GM23248 (cell line): ENCODE measurements around the gene TAB3. TPM values are rescaled to one million over a fixed set of nuclear protein-coding genes. Genes with fewer than 3 reads are reported as not detected.

Experiments
- DNase-seq: peaks from one replicate; pipeline ENCODE4 v3.0.0-alpha.2; 2015
- H2AFZ ChIP-seq: fragments of 200-600 bp; sonication (generic); 2 replicates; pipeline ENCODE4 v1.6.1; 2016; ENCODE audit warnings: antibody characterized with exemption
- H3F3A ChIP-seq: fragments of 200-600 bp; sonication (generic); 2 replicates; pipeline ENCODE4 v1.6.1; 2016; ENCODE audit warnings: mild to moderate bottlenecking, antibody characterized with exemption, mixed run types; ENCODE audit not compliant: insufficient read depth
- H3K27ac ChIP-seq: fragments of 200-600 bp; sonication (generic); 2 replicates; pipeline ENCODE4 v1.5.1; 2016; ENCODE audit warnings: mild to moderate bottlenecking
- H3K27me3 ChIP-seq: fragments of 200-600 bp; sonication (generic); replicated peaks from 2 replicates; pipeline ENCODE4 v1.6.1; 2016; ENCODE audit warnings: mild to moderate bottlenecking; ENCODE audit not compliant: insufficient read depth
- H3K36me3 ChIP-seq: fragments of 200-600 bp; sonication (generic); 2 replicates; pipeline ENCODE4 v1.6.1; 2016; ENCODE audit warnings: low read depth, mild to moderate bottlenecking
- H3K4me1 ChIP-seq: fragments of 200-600 bp; sonication (generic); 2 replicates; pipeline ENCODE4 v1.6.1; 2016; ENCODE audit warnings: mild to moderate bottlenecking; ENCODE audit not compliant: insufficient read depth
- H3K4me2 ChIP-seq: fragments of 200-600 bp; sonication (generic); one replicate; pipeline ENCODE4 v1.6.1; 2016; ENCODE audit warnings: mild to moderate bottlenecking; ENCODE audit not compliant: unreplicated experiment
- H3K4me3 ChIP-seq: fragments of 200-600 bp; sonication (generic); 2 replicates; pipeline ENCODE4 v1.5.1; 2016; ENCODE audit warnings: mild to moderate bottlenecking
- H3K79me2 ChIP-seq: fragments of 200-600 bp; sonication (generic); 2 replicates; pipeline ENCODE4 v1.6.1; 2016; ENCODE audit warnings: mild to moderate bottlenecking; ENCODE audit not compliant: insufficient read depth
- H3K9ac ChIP-seq: fragments of 200-600 bp; sonication (generic); 2 replicates; pipeline ENCODE4 v1.6.1; 2016; ENCODE audit warnings: mild to moderate bottlenecking
- H3K9me2 ChIP-seq: fragments of 200-600 bp; sonication (generic); 2 replicates; pipeline ENCODE4 v1.6.1; 2016; ENCODE audit warnings: mixed run types, mild to moderate bottlenecking, moderate library complexity; ENCODE audit not compliant: insufficient read depth
- H3K9me3 ChIP-seq: fragments of 200-600 bp; sonication (generic); one replicate; pipeline ENCODE4 v1.6.1; 2017; ENCODE audit warnings: low read depth
- H4K20me1 ChIP-seq: fragments of 200-600 bp; sonication (generic); 2 replicates; pipeline ENCODE4 v1.6.0; 2016; ENCODE audit not compliant: insufficient read depth
- EZH2 ChIP-seq: fragments of 200-600 bp; sonication (generic); IDR thresholded peaks from 2 replicates; pipeline ENCODE4 v1.6.1; 2018; ENCODE audit warnings: antibody characterized with exemption, mild to moderate bottlenecking; ENCODE audit not compliant: insufficient read depth, poor library complexity, severe bottlenecking
- EZH2phosphoT487 ChIP-seq: fragments of 200-600 bp; sonication (generic); IDR thresholded peaks from 2 replicates; pipeline ENCODE4 v1.6.1; 2018; ENCODE audit warnings: antibody characterized with exemption, moderate library complexity, mild to moderate bottlenecking, low read depth; ENCODE audit not compliant: insufficient read depth
- WGBS, 2 experiments: methylation state at CpG; one replicate each; pipeline ENCODE4 v1.1.6; 2015 to 2017; ENCODE audit warnings: low lambda C conversion rate in 2 of 2, low coverage in 1 of 2; ENCODE audit errors: missing lambda C conversion rate in 2 of 2; 5-methylcytosine and 5-hydroxymethylcytosine counted together
- in situ Hi-C: fragments of 300-500 bp; cut with MboI; formaldehyde crosslinking; loops from 2 replicates; pipeline ENCODE4 v1.15.0; 2020
- polyA plus RNA-seq: library from polyadenylated mRNA; unstranded; fragments of >200 nt; fragmentation: Nextera tagmentation; extraction: Ambion mirVana; gene quantifications from 2 replicates; pipeline ENCODE4 v1.2.1, GENCODE V29; 2016
- total RNA-seq: library from RNA; depleted of rRNA; stranded (reverse); fragments of >200 nt; shearing (Covaris generic); gene quantifications from 2 replicates; pipeline ENCODE4 v1.2.3, GENCODE V29; 2014

The TAB3 gene
- total and polyA plus RNA-seq, 2 experiments from 2014 or later: 4.2 to 20.4 TPM

- no peaks in the 10 kb centered on the region for H3K9me3 ChIP-seq
- H3K79me2 ChIP-seq: no peaks in the 10 kb centered on the region
- no peak overlapping the region for H3K4me3 ChIP-seq
- H2AFZ ChIP-seq: no peak overlapping the region
- H3K4me2 ChIP-seq: no peak overlapping the region
- H3K27me3 ChIP-seq: no peaks in the 10 kb centered on the region
- no peak overlapping the region for H3K9ac ChIP-seq
- in situ Hi-C loops: no loop called here
- DNase-seq: no peak
- H3K9me2 ChIP-seq: no peaks in the 10 kb centered on the region
- H3K4me1 ChIP-seq: no peaks in the 10 kb centered on the region
- no peaks in the 10 kb centered on the region for H4K20me1 ChIP-seq
- TF ChIP-seq EZH2 (no peak), EZH2phosphoT487 (no peak)
- 90 to 100% methylated on average over 1 of the region's 1 CpG for WGBS, 2 experiments
- H3K36me3 ChIP-seq: no peaks in the 10 kb centered on the region
- no peaks in the 10 kb centered on the region for H3F3A ChIP-seq
- no peak overlapping the region for H3K27ac ChIP-seq
These were observed 25.1 kb downstream of the TAB3 start for GRCh38 chrX:30863974-30864373.

GRCh38 chrX:30858098-30858497 is 31.0 kb downstream of the TAB3 start:
- in situ Hi-C loops: no loop called here
- H4K20me1 ChIP-seq: no peaks in the 10 kb centered on the region
- TF ChIP-seq EZH2phosphoT487 (no peak), EZH2 (no peak)

GRCh38 chrX:30851449-30851848 is 37.6 kb downstream of the TAB3 start:
- Histone ChIP-seq H2AFZ (no peak overlapping the region), H3K4me2 (no peak overlapping the region), H3K4me1 (no peaks in the 10 kb centered on the region), H3K27ac (no peak overlapping the region), H3K9me2 (no peaks in the 10 kb centered on the region), H3K9ac (no peak overlapping the region), H3K9me3 (no peaks in the 10 kb centered on the region), H3K4me3 (no peak overlapping the region), H3K36me3 (no peaks in the 10 kb centered on the region), H3F3A (no peaks in the 10 kb centered on the region), H3K79me2 (no peaks in the 10 kb centered on the region), H3K27me3 (no peaks in the 10 kb centered on the region), H4K20me1 (no peaks in the 10 kb centered on the region)
- in situ Hi-C loops: no loop called here
- no peak for DNase-seq
- TF ChIP-seq EZH2: no peak
- no peak for TF ChIP-seq EZH2phosphoT487
- WGBS, 2 experiments: 100% methylated on average over 1 of the region's 1 CpG

More at GRCh38 chrX:30858098-30858497, 31.0 kb downstream of the TAB3 start:
- Histone ChIP-seq H3F3A (no peaks in the 10 kb centered on the region), H3K4me2 (no peak overlapping the region), H3K9ac (no peak overlapping the region), H3K79me2 (no peaks in the 10 kb centered on the region), H2AFZ (no peak overlapping the region), H3K27me3 (no peaks in the 10 kb centered on the region), H3K9me2 (no peaks in the 10 kb centered on the region), H3K36me3 (no peaks in the 10 kb centered on the region), H3K9me3 (no peaks in the 10 kb centered on the region), H3K4me1 (no peaks in the 10 kb centered on the region), H3K27ac (no peak overlapping the region), H3K4me3 (no peak overlapping the region)
- no peak for DNase-seq
- 79 to 100% methylated on average over 1 of the region's 1 CpG for whole genome bisulfite sequencing, 2 experiments

- Histone ChIP-seq H3K4me1 (no peaks in the 10 kb centered on the region), H3K4me3 (no peak overlapping the region), H2AFZ (no peak overlapping the region), H3F3A (no peaks in the 10 kb centered on the region), H3K36me3 (no peaks in the 10 kb centered on the region), H3K27ac (no peak overlapping the region), H3K4me2 (no peak overlapping the region), H3K9ac (no peak overlapping the region), H3K27me3 (no peaks in the 10 kb centered on the region), H3K9me3 (no peaks in the 10 kb centered on the region), H4K20me1 (no peaks in the 10 kb centered on the region), H3K9me2 (no peaks in the 10 kb centered on the region), H3K79me2 (no peaks in the 10 kb centered on the region)
- in situ Hi-C loops: no loop called here
- WGBS, 2 experiments: 98% methylated on average over 4 of the region's 4 CpGs
- TF ChIP-seq EZH2phosphoT487 (no peak), EZH2 (no peak)
- no peak for DNase-seq
These were observed 53.7 kb downstream of the TAB3 start for GRCh38 chrX:30835373-30835772.

GRCh38 chrX:30833896-30834295 is 55.2 kb downstream of the TAB3 start:
- no peak for TF ChIP-seq EZH2phosphoT487
- TF ChIP-seq EZH2: no peak
- H3K4me1 ChIP-seq: no peaks in the 10 kb centered on the region
- H3K9me3 ChIP-seq: no peaks in the 10 kb centered on the region
- no peak overlapping the region for H3K4me2 ChIP-seq
- H2AFZ ChIP-seq: no peak overlapping the region
- H3K36me3 ChIP-seq: no peaks in the 10 kb centered on the region
- no peak overlapping the region for H3K4me3 ChIP-seq
- no peaks in the 10 kb centered on the region for H3K27me3 ChIP-seq
- H3K79me2 ChIP-seq: no peaks in the 10 kb centered on the region
- H3F3A ChIP-seq: no peaks in the 10 kb centered on the region
- DNase-seq: no peak
- WGBS, 2 experiments: 73 to 78% methylated on average over 4 of the region's 4 CpGs
- H3K27ac ChIP-seq: no peak overlapping the region
- in situ Hi-C loops: no loop called here
- H3K9me2 ChIP-seq: no peaks in the 10 kb centered on the region
- H3K9ac ChIP-seq: no peak overlapping the region
- H4K20me1 ChIP-seq: no peaks in the 10 kb centered on the region
